Activated CD8-positive, alpha-beta memory T cell treated with anti-CD3 and anti-CD28 coated beads, Interleukin-2, amount 50 U/mL, for 4 hours (primary cell): ENCODE measurements around the gene SPTA1.

Experiments used
- DNase-seq: peaks from one replicate; pipeline ENCODE4 v3.0.0-alpha.2; 2020

The SPTA1 gene

GRCh38 chr1:158564608-158565007, 121.9 kb downstream of the SPTA1 start:
- no peak for DNase-seq

GRCh38 chr1:158563853-158564252, 122.7 kb downstream of the SPTA1 start:
- DNase-seq, result no peak
